ENCODE results near the gene TMPRSS11F.
A peak's percentile ranks its signal among the peaks of the same experiment; 100 is the strongest.
"Not testable (repeated sequence)": the region's sequence is repeated elsewhere in the genome, so short reads cannot be mapped to it uniquely, and the experiment has no call there.

Gene TMPRSS11F

DNA sequence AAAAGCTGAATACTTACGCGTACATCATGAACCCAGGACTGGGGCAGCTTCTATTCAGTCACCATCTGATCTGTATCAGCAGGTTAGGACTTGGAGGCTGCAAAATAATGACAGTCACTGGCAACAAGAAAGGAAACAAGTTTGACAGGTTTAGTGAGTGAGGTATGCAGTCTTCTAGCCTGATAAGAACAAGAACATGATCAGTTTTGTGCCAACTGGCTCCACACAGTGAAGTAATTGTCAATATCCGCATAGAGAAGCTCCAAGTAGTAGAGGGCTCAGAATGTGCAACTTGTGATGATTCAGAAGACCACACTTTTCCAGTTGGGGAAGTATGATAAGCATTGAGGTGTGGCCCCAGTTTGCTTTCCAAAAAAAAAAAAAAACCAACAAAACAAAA lies at the start of gene TMPRSS11F:
Gene TMPRSS11F (minus strand): TSS at position 77 of the 400 bp plus-strand sequence. CDS start 49 bp downstream, at position 28.
- no peak for DNase-seq

DNA sequence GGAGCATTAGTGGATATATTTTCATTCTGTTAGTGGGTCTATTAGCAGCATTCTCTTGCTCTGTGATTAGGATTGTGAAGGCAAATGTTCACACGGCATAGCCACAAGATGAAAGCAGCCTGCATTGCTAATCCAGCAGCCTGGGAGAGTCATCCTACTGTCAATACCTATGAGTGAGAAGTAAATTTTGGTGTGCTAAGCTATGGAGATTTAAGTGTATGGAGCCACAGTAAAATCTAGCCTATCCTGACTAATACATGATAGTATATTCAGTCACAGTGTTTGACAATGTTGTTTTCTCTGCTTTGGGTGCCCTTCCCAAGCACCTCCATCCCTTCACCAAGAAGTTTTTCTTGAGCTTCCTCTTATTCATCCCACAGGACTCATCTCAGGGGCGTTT lies 47.2 kb upstream of the TMPRSS11F start:
- DNase-seq, result no peak

DNA sequence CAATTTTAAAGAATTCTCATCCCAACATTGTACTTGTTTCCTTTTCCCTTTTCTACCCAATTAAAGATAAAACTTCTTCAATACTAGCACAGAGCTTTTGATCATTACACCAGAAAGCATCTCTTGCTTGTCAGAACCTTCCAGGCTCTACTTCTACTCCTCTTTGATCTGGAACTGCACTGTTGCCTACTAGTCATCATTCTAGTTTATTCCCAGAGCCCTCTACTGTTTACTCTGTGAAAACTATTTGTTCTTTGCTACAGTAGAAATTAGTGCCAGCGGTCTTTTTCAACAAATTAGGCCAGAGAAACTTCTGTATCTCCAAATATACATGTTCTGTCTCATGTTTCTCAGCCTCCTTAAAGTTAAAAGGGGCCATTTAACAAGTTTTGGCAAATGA lies 46.8 kb upstream of the TMPRSS11F start:
- DNase-seq, result no peak

DNA sequence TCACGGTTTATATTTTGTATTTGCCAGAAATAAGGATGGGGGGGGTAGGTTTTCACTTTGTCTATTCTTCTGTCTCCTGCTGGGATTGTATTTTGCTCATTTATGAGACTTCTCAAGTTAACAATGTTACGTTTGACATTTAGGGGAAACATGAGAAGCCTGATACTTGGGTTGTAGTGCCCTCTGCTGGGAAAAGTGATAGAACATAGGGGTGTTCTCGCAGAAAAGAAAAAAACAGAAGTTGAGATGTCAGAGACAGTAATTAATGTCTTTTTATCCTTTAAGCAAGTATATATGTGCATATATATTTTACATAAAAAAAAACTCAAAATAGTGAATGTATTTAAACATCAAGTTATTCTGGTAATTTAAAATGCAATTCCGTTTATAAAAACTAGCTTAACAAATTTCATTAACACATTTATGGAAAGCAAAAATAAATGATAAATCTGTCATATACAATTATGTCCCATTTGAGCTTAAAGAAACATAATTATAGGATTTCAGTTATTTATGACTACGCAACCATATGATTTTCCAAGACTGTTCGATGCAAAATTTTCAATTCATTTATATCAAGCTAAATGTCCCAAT lies 46.0 kb upstream of the TMPRSS11F start:
- peak; percentile 81 to 89 for DNase-seq

DNA sequence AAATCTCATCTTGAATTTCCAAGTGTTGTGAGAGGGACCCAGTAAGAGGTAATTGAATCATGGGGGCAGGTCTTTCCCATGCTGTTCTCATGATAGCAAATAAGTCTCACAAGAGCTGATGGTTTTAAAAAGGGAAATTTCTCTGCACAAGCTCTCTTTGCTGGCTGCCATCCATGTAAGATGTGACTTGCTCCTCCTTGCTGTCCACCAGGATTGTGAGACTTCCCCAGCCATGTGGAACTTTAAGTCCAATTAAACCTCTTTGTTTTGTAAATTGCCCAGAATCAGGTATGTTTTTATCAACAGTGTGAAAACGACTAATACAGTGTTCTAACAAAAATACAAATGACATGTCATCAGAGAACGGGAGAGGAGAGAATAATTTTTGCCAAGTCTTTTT lies 44.7 kb upstream of the TMPRSS11F start:
- not testable (repeated sequence) for DNase-seq

DNA sequence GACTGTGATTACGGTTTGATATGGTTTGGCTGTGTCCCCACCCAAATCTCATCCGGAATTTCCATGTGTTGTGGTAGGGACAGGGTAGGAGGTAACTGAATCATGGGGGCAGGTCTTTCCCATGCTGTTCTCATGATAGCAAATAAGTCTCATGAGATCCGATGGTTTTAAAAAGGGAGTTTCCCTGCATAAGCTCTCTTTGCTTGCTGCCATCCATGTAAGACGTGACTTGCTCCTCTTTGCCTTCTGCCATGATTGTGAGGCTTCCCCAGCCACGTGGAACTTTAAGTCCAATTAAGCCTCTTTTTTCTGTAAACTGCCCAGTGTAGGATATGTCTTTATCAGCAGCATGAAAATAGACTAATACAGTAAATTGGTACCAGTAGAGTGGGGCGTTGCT lies 42.5 kb upstream of the TMPRSS11F start:
- not testable (repeated sequence) for DNase-seq

DNA sequence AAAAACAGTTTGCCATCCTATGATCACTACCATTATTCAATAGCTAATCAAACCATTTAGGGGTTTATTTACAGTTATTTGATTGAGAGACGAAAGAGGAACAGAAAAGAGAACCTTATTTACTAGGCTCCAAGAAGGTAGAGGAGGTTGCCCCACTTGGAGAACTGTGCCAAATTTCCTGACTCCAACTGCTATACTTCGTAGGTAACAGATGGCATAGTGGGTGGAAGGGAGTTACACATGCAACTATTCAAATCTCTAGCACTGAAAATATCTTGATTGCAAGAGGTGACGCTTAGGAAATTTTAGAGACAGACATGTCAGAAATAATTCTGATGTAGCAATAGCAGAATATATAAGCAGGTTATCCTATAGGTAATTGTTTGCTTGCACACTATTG lies 38.0 kb upstream of the TMPRSS11F start:
- no peak for DNase-seq

DNA sequence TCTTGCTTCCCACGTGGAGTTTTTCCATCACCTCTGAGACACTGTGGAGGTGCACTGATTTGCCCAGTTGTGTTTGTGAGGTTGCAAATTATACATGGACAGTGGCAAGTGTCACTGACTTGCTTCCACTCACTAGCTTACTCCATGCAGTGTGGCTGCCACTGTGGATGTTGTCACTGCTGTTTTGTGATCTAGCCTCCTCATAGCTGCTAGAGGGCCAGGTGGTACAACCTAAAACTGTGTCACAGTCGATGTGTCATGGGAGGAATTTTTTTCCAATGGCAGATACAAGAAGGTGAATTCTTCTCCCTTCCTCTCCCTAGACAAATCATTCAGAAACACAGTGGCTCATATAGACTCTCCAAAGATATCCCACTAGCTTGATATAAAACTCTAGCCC lies 37.5 kb upstream of the TMPRSS11F start:
- no peak for DNase-seq

DNA sequence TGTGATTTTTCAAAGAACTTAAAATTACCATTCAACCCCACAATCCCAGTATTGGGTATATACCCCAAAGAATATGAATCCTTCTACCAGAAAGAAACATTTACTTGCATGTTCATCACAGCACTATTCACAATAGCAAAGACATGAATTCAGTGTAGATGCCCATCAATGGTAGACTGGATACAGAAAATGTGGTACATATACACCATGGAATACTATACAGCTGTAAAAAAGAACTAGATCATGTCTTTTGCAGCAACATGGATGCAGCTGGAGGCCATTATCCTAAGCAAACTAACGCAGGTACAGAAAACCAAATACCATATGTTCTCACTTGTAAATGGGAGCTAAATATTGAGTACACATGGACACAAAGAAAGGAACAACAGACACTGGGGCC lies 34.1 kb upstream of the TMPRSS11F start:
- DNase-seq, result no peak

DNA sequence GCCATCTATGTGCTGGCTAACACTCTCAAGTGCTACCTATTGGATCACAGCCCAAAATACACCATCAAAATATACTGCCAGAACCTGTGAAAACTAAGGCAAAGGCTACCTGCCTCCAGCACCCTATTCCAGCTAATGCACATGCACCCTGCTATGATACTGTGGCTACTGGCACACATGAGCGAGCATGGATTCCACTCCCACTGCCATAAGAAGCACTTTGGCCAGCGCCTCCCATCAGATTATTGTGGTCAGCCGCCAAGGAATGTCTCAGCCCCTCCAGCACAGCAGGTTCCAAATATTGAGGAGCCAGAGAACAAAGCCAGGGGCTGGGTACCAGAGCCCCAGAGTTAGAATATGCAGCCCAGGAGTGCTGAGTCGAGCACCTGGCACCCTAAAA lies 32.5 kb upstream of the TMPRSS11F start:
- no peak for DNase-seq

DNA sequence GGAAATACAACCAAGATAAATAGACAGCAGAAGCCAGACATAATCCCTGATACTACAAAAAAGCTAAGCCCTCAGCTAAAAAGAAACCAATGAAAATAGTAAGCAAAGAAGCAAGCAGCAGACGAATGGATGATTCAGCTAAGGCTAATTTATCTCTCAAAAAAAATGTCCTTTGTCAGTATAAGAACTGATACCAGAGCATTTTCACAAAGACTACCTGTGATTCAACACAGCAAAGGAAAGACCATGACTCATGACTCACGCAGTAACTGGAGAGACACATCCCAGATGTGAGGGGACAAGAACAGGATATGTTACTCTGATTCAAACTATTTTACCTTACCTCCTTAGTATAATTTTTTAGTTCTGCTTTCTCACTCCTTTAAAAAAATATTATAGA lies 22.7 kb upstream of the TMPRSS11F start:
- no peak for DNase-seq

DNA sequence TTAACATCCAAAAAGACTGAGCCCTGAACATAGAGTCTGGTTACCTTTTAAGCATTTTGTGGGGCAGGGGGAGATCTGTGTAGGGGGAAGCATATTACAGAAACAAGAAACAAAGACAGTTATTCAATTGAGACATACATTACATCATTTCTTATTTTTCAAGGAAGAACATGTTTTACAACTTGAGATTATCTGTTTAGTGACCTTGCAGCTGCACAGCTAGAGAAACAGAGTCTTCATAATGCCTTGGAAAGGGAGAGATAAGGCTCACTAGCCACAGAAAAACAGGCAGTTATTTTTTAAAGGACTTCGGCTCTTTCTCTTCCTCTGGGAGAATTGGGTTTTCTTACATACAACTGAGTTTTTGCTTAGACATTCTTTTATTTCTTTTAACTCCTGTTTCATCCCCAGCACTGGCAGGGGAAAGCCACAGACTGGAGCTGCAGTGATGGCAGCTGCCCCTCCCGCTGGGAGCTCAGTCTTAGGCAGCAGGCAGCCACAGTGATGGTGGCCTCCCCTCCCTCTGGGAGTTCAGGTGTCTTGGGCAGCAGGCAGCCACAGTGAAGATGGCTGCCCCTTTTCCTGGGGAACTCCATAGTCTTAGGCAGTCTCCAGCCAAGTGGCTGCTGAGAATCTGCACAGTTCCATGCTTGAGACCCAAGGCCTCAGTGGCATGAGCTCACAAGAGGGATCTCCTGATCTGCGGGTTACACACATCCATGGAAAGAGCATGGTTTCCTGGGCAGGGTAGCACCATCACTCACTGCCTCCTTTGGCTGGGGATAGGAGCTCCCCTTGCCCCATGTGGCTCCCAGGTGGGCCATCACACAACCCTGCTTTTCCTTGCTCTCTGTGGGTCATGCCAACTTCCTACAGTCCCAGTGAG lies 19.4 kb upstream of the TMPRSS11F start:
- DNase-seq, result no peak

DNA sequence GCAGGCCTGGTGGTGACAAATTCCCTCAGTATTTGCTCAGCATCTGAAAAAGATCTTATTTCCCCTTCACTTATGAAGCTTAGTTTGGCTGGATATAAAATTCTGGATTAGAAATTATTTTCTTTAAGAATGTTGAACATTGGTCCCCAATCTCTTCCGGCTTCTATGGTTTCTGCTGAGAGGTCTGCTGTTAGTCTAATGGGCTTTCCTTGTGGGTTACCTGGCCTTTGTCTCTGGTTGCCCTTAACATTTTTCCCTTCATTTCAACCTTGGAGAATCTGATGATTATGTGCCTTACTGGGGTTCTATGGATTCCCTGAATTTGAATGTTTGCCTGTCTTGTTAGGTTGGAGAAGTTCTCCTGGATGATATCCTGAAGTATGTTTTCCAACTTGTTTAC lies 17.4 kb upstream of the TMPRSS11F start:
- no peak for DNase-seq

DNA sequence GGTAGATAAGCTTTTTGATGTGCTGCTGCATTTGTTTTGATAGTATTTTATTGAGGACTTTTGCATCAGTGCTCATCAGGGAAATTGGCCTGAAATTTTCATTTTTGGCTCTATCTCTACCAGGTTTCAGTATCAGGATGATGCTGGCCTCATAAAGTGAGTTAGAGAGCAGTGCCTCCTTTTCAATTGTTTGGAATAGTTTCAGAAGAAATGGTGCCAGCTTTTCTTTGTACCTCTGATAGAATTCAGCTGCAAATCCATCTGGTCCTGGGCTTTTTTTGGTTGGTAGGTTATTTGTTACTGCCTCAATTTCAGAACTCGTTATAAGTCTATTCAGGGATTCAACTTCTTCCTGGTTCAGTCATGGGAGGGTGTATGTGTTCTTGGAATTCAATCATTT lies 15.6 kb upstream of the TMPRSS11F start:
- no peak for DNase-seq

DNA sequence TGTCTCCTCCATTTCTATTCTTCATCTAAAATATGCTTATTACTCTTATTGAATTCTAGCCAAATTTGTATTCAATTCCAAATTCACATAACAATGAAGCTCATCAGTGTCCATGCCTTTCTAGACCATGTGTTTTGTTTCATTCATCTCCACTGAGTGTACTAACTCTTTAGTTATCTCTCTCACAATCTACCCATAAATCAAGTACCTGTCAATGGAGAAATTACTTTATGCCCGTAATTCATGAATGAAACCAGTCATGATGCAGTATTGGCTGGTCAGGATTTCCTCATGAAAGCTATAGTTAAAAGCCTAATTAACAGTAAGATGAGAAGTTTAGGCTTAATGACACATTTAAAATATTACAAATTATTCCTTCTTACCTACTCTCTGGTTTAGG lies 12.2 kb upstream of the TMPRSS11F start:
- no peak for DNase-seq

DNA sequence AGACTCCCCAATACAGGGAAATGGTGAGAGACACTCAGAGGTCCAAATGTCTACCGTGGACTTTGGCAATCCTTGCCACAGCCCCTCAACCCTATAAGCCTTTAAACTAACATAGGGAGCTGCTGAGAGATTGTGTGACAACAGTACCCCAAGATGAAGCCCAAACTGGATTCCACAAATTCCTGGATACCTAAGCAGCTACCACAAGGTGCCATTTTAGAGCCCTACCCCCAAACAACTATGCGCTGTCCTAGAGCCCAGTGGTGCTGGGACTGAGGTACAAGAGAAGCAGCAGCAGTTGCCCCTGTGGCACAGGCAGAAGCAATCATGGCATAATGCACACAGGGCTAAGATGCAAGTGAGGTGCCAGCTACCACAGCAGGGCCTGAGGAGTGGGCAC lies 2.7 kb upstream of the TMPRSS11F start:
- no peak for DNase-seq

DNA sequence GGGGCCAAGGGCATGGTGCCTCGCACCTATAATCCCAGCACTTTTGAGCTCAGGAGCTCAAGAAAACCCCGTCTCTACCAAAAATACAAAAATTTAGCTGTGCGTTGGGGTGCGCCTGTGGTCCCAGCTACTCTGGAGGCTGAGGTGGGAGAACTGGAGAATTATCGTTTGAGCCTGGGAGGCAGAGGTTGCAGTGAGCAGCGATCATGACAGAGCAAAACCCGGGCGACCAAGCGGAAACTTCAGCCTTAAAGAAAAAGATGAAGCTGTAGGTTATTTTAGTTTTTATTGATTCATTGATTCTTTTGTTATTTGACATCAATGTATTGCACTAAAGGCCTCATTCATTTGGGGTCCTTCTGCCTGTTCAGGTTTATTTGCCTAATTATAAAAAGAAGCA lies 5.4 kb downstream of the TMPRSS11F start:
- no peak for DNase-seq

DNA sequence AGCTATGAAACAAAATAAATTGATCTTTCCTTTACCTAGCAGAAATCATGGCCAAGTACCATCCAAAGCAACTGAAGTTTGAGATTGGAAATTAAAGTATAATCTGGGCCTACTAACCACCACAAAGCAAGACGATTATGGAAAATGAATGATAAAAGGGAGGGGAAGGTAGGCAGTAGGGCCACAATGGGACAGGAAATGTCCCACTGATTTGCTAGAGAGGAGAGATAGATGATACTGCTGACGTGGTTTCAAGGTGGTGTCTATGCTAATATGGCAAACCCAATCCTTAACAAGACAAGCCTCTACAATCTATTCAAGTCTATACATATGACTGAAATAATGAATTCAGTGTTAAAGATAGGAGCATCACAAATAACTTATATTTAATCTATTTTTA lies 6.1 kb downstream of the TMPRSS11F start:
- DNase-seq, result no peak

DNA sequence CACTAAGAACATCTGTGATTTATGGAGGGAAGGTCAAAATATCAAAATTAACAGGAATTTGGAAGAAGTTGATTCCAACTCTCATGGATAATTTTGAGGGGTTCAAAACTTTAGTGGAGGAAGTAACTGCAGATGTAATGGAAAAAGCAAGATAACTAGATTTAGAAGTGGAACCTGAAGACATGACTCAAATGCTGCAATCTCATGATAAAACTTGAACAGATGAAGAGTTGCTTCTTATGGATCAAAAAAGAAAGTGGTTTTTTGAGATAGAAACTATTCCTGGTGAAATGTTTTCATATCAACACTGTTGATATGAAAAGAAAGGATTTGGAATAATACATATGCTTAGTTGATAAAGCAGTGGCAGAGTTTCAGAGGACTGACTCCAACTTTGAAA lies 9.7 kb downstream of the TMPRSS11F start:
- no peak for DNase-seq

DNA sequence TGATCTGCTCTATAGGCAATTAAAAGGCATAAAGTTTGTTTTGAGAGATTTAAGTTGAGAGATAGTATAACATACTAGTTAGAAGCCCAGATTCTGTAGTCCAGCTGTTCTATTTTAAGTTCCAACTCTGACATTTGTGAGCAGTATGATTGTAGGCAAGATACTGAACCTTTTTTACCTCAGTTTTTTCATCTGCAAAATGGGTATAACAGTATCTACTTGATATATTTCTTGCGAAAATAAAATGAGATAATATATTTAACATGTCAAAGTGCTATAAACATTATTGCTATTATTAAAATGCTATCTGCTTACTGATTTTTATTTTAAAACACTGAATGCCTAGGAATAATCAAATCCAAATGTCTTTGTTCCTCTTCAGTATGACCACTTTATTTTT lies 19.2 kb downstream of the TMPRSS11F start:
- no peak for DNase-seq

DNA sequence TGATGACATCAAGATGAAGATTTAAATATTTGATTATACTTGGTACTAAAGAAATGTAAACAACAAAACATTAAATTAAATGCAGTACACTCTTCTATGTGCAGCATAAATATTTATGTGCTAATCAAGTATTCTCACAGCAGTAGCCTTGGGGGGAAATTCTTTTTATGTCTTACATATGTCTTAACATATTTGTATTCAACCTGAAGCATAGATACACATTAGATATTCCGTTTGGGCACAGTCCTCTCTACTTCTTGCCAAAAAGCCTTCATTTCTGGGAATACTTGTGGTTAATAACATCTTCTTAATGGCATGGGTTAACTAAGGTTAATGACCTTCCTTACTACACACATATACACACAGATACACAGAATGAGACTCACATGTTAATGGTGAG lies 19.8 kb downstream of the TMPRSS11F start:
- no peak for DNase-seq

DNA sequence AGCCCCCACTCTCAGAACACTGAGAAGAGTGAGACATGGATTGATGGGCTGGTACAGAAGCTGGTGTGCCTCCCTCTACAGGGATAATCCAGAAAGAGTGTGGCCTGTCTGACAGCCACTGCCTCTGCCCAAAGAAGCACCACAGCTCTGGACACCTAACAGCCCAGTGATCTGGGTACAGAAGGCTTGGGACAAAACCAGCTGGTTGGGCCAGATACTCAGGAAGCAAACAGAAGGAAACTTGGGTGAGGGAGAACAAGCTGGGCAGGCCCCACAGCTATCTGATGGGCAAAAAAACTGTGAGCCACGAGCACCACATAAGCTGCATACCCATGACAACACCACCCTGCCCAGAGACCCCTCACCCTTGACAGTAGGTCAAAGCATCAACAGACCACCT lies 46.9 kb downstream of the TMPRSS11F start:
- no peak for DNase-seq

DNA sequence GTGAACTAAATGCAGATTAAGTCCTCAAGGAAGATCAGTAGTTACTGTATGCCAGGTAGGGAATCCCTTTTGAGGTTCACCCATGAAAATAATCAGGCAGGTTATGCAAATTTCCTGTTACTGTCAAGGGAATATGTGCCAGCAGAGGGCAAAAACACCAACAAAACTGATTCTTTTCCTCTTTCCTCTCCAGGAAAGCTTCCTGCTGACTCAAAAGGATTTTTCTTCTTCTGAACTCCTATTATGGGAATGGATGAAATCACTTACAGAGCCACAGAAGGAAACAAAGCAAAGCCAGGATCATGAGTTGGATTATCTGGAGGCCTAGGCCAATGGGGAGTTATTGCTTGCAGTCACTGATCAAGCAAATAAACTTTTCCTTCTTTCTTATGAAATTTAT lies 49.7 kb downstream of the TMPRSS11F start:
- no peak for DNase-seq

DNA sequence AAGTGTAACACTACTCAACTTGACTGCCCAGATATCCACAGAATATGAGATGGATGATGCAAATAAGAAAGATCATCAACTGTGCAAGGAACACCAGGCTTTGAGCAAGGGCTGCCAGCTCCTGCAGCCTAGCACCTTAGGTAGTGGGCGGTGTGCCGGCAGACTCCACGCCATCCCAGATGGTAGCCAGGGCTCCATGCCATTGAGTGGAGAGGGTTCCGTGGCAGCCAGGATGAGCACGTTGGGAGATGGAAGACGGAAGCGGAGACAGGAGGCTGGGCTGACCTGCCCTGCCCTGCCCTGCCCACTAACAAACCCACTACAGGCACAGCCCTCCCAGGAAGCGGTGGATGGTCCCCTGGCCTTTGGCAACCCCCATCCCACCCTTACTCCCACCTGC lies 51.9 kb downstream of the TMPRSS11F start:
- DNase-seq, result no peak

DNA sequence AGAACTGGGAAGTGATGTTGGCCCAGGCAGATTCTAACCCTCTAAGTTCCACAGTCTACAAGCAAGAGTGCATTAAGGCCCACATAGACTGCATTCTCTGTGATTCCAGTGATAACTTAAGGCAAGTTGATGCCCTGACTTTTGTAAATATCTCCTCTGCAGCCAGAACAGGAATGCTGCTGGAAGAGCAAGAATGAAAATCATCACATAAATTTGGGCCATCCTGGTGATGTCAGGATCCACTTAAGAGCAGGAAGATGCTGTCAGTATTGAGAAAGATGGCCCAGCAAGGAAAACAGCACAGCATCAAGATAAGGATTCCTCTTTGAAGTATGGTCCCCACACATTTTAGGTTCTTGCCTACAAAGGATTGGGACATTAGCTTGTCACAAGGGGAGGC lies 52.4 kb downstream of the TMPRSS11F start:
- DNase-seq, result no peak
